ENCODE measurements around the gene SCFD2.

DNA sequence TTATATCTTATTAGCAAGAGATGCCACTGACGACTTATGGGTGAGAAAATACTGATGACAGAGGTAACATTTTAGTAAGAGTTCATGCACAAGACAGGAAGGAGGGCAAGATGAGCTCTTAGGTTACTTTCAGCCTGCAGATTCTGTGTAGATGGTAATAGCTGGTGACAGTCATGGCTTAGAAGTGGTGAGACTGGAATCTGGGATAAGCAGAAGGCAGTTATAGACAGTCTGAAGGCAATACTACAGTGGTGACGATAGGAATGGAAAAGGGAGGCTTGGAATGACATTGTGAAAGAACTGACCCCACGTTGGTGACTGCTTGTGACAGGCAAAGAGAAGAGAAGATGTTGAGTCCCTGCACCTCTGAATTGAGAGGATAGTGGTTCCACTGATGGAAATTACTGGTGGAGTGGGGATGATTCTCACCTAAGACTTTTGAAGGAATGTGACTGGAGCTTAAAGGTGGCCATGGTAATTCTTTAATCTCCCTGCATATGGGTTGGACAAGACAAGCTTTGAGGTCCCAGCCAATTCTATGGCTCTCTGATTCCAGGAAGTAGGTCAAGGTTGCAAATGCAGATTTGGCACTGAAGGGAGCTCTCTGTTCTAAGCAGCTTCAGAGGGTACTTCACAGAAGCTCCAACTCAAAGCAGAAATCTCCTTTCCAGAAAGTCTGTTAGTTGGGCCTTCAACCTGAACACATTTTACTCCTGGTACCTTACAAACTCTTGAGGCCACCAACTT is 404.0 kb downstream of the SCFD2 start:
- TF ChIP-seq BACH1 (IDR thresholded peaks at IDR 0.05; ENCODE audit: borderline replicate concordance) = no peak
- TF ChIP-seq SPI1 (IDR thresholded peaks at IDR 0.05; ENCODE audit: borderline replicate concordance, insufficient read depth, low read depth, low read length) = no peak
- TF ChIP-seq, protein P1, sequence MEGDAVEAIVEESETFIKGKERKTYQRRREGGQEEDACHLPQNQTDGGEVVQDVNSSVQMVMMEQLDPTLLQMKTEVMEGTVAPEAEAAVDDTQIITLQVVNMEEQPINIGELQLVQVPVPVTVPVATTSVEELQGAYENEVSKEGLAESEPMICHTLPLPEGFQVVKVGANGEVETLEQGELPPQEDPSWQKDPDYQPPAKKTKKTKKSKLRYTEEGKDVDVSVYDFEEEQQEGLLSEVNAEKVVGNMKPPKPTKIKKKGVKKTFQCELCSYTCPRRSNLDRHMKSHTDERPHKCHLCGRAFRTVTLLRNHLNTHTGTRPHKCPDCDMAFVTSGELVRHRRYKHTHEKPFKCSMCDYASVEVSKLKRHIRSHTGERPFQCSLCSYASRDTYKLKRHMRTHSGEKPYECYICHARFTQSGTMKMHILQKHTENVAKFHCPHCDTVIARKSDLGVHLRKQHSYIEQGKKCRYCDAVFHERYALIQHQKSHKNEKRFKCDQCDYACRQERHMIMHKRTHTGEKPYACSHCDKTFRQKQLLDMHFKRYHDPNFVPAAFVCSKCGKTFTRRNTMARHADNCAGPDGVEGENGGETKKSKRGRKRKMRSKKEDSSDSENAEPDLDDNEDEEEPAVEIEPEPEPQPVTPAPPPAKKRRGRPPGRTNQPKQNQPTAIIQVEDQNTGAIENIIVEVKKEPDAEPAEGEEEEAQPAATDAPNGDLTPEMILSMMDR (IDR thresholded peaks at IDR 0.05 in 2 of 3, conservative IDR thresholded peaks at IDR 0.05 in 1 of 3; ENCODE audit: control insufficient read depth in 2 of 3, extremely low read depth in 1 of 3, insufficient read depth in 1 of 3, low read depth in 3 of 3, low read length in 3 of 3) = no peak
- TF ChIP-seq POLR2A (IDR thresholded peaks at IDR 0.05; ENCODE audit: low read depth, low read length) = no peak
- no peak for TF ChIP-seq CREM (IDR thresholded peaks at IDR 0.05; ENCODE audit: low read depth)
- TF ChIP-seq EGR1 (IDR thresholded peaks at IDR 0.05; ENCODE audit: borderline replicate concordance in 1 of 2, low read depth in 2 of 2, low read length in 2 of 2) = no peak
- TF ChIP-seq, protein P2, sequence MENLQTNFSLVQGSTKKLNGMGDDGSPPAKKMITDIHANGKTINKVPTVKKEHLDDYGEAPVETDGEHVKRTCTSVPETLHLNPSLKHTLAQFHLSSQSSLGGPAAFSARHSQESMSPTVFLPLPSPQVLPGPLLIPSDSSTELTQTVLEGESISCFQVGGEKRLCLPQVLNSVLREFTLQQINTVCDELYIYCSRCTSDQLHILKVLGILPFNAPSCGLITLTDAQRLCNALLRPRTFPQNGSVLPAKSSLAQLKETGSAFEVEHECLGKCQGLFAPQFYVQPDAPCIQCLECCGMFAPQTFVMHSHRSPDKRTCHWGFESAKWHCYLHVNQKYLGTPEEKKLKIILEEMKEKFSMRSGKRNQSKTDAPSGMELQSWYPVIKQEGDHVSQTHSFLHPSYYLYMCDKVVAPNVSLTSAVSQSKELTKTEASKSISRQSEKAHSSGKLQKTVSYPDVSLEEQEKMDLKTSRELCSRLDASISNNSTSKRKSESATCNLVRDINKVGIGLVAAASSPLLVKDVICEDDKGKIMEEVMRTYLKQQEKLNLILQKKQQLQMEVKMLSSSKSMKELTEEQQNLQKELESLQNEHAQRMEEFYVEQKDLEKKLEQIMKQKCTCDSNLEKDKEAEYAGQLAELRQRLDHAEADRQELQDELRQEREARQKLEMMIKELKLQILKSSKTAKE (IDR thresholded peaks at IDR 0.05; ENCODE audit: low read depth, poor library complexity, severe bottlenecking) = no peak
- TF ChIP-seq BCL11A (IDR thresholded peaks at IDR 0.05; ENCODE audit: low read depth, low read length) = no peak
- TF ChIP-seq, protein P3, sequence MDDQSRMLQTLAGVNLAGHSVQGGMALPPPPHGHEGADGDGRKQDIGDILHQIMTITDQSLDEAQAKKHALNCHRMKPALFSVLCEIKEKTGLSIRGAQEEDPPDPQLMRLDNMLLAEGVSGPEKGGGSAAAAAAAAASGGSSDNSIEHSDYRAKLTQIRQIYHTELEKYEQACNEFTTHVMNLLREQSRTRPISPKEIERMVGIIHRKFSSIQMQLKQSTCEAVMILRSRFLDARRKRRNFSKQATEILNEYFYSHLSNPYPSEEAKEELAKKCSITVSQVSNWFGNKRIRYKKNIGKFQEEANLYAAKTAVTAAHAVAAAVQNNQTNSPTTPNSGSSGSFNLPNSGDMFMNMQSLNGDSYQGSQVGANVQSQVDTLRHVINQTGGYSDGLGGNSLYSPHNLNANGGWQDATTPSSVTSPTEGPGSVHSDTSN (IDR thresholded peaks at IDR 0.05; ENCODE audit: insufficient replicate concordance, low read depth, low read length) = no peak
- TF ChIP-seq, protein P4, sequence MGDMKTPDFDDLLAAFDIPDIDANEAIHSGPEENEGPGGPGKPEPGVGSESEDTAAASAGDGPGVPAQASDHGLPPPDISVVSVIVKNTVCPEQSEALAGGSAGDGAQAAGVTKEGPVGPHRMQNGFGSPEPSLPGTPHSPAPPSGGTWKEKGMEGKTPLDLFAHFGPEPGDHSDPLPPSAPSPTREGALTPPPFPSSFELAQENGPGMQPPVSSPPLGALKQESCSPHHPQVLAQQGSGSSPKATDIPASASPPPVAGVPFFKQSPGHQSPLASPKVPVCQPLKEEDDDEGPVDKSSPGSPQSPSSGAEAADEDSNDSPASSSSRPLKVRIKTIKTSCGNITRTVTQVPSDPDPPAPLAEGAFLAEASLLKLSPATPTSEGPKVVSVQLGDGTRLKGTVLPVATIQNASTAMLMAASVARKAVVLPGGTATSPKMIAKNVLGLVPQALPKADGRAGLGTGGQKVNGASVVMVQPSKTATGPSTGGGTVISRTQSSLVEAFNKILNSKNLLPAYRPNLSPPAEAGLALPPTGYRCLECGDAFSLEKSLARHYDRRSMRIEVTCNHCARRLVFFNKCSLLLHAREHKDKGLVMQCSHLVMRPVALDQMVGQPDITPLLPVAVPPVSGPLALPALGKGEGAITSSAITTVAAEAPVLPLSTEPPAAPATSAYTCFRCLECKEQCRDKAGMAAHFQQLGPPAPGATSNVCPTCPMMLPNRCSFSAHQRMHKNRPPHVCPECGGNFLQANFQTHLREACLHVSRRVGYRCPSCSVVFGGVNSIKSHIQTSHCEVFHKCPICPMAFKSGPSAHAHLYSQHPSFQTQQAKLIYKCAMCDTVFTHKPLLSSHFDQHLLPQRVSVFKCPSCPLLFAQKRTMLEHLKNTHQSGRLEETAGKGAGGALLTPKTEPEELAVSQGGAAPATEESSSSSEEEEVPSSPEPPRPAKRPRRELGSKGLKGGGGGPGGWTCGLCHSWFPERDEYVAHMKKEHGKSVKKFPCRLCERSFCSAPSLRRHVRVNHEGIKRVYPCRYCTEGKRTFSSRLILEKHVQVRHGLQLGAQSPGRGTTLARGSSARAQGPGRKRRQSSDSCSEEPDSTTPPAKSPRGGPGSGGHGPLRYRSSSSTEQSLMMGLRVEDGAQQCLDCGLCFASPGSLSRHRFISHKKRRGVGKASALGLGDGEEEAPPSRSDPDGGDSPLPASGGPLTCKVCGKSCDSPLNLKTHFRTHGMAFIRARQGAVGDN (IDR thresholded peaks at IDR 0.05) = no peak
- TF ChIP-seq EZH2 (IDR thresholded peaks at IDR 0.05; ENCODE audit: borderline replicate concordance, control insufficient read depth, low read depth, low read length) = no peak
- no peak for TF ChIP-seq CREB1 (IDR thresholded peaks at IDR 0.05; ENCODE audit: low read depth)
